ENCODE measurements around the gene ARHGEF9. TPM values are rescaled to one million over a fixed set of nuclear protein-coding genes. Genes with fewer than 3 reads are reported as not detected.
"Not testable (repeated sequence)": the region's sequence is repeated elsewhere in the genome, so short reads cannot be mapped to it uniquely, and the experiment has no call there.

Gene ARHGEF9
- 10 to 100 TPM; 16.7 to 18.3 TPM for total RNA-seq
- polyA plus RNA-seq: 7.1 TPM

- Mint-ChIP-seq H3K4me3 (peak within 1 kb of the TSS; percentile 38 to 67 (median 57)), H3K27me3 (peaks cover 4 to 10% of the 10 kb centered on the region in 2 donors), H3K9me3 (no peaks in the 10 kb centered on the region), H3K27ac (peak within 1 kb of the TSS in 1 of 8 donors; percentile 85), H3K36me3 (no peaks in the 10 kb centered on the region), H3K4me1 (peaks cover 0 to 10% (median 0%) of the 10 kb centered on the region in 3 donors)
- no peaks in the 10 kb centered on the region for H3K36me3 ChIP-seq (ENCODE audit: insufficient read depth, low read length)
- no peak within 1 kb of the TSS for H3K27ac ChIP-seq (ENCODE audit: low read depth, low read length)
- no peaks in the 10 kb centered on the region for H3K27me3 ChIP-seq (ENCODE audit: insufficient read depth, low read length, poor library complexity, severe bottlenecking)
- no peak within 1 kb of the TSS for H3K4me3 ChIP-seq (ENCODE audit: low read length)
- DNase-seq: no peak
- POLR2A ChIA-PET: interaction anchor here (0.6 kb wide), 1 partner anchor 1192 kb away, joined by 3 read pairs; no protein-coding TSS in a partner anchor
- H3K4me1 ChIP-seq (ENCODE audit: insufficient read depth, low read length): no peaks in the 10 kb centered on the region
- CTCF ChIA-PET: no interaction called here
- H3K9me3 ChIP-seq (ENCODE audit: low read length): no peaks in the 10 kb centered on the region
Measured at GRCh38 chrX:63784902-63785707, at the start of gene ARHGEF9. ARHGEF9 (minus strand) TSS chrX:63785214; CDS start chrX:63785145, 69 bp downstream.

GRCh38 chrX:63825446-63825845 lies 40.4 kb upstream of the ARHGEF9 start:
- POLR2A ChIA-PET; H3K36me3 Mint-ChIP-seq; DNase-seq; H3K27me3 ChIP-seq (ENCODE audit: insufficient read depth, low read length, poor library complexity, severe bottlenecking); H3K4me1 Mint-ChIP-seq; H3K27me3 Mint-ChIP-seq; H3K36me3 ChIP-seq (ENCODE audit: insufficient read depth, low read length); H3K27ac ChIP-seq (ENCODE audit: low read depth, low read length); H3K4me3 Mint-ChIP-seq; H3K9me3 ChIP-seq (ENCODE audit: low read length); H3K4me1 ChIP-seq (ENCODE audit: insufficient read depth, low read length); H3K4me3 ChIP-seq (ENCODE audit: low read length); CTCF ChIA-PET; H3K27ac Mint-ChIP-seq: not testable (repeated sequence)
- peaks cover 0 to 16% (median 8%) of the 10 kb centered on the region in 5 donors for H3K9me3 Mint-ChIP-seq

- CTCF ChIA-PET: no interaction called here
- no peaks in the 10 kb centered on the region for H3K4me1 Mint-ChIP-seq
- no peaks in the 10 kb centered on the region for H3K27me3 ChIP-seq (ENCODE audit: insufficient read depth, low read length, poor library complexity, severe bottlenecking)
- POLR2A ChIA-PET: no interaction called here
- peaks cover 0 to 4% (median 0%) of the 10 kb centered on the region in 5 donors for H3K9me3 Mint-ChIP-seq
- no peaks in the 10 kb centered on the region for H3K36me3 ChIP-seq (ENCODE audit: insufficient read depth, low read length)
- H3K27me3 Mint-ChIP-seq: no peaks in the 10 kb centered on the region
- H3K4me3 Mint-ChIP-seq: no peak overlapping the region
- no peak overlapping the region for H3K27ac Mint-ChIP-seq
- no peaks in the 10 kb centered on the region for H3K9me3 ChIP-seq (ENCODE audit: low read length)
- no peak overlapping the region for H3K27ac ChIP-seq (ENCODE audit: low read depth, low read length)
- no peak for DNase-seq
- H3K36me3 Mint-ChIP-seq: no peaks in the 10 kb centered on the region
- no peak overlapping the region for H3K4me3 ChIP-seq (ENCODE audit: low read length)
- H3K4me1 ChIP-seq (ENCODE audit: insufficient read depth, low read length): no peaks in the 10 kb centered on the region
Measured at GRCh38 chrX:63818156-63818555, 33.1 kb upstream of the ARHGEF9 start.

- H3K27ac ChIP-seq (ENCODE audit: low read depth, low read length): no peak overlapping the region
Measured at GRCh38 chrX:63817696-63818095, 32.7 kb upstream of the ARHGEF9 start.

GRCh38 chrX:63812823-63813222 lies 27.8 kb upstream of the ARHGEF9 start:
- H3K4me3 ChIP-seq (ENCODE audit: low read length): no peak overlapping the region
- POLR2A ChIA-PET: no interaction called here
- no peaks in the 10 kb centered on the region for H3K27me3 Mint-ChIP-seq
- H3K4me1 Mint-ChIP-seq: no peaks in the 10 kb centered on the region
- no peaks in the 10 kb centered on the region for H3K9me3 Mint-ChIP-seq
- no peaks in the 10 kb centered on the region for H3K27me3 ChIP-seq (ENCODE audit: insufficient read depth, low read length, poor library complexity, severe bottlenecking)
- H3K36me3 ChIP-seq (ENCODE audit: insufficient read depth, low read length): no peaks in the 10 kb centered on the region
- H3K27ac ChIP-seq (ENCODE audit: low read depth, low read length): no peak overlapping the region
- CTCF ChIA-PET: no interaction called here
- H3K36me3 Mint-ChIP-seq: no peaks in the 10 kb centered on the region
- no peak overlapping the region for H3K4me3 Mint-ChIP-seq
- DNase-seq: no peak
- H3K27ac Mint-ChIP-seq: no peak overlapping the region
- no peaks in the 10 kb centered on the region for H3K4me1 ChIP-seq (ENCODE audit: insufficient read depth, low read length)
- no peaks in the 10 kb centered on the region for H3K9me3 ChIP-seq (ENCODE audit: low read length)

More at GRCh38 chrX:63817696-63818095, 32.7 kb upstream of the ARHGEF9 start:
- Mint-ChIP-seq H3K27ac (no peak overlapping the region), H3K27me3 (no peaks in the 10 kb centered on the region), H3K9me3 (peaks cover 0 to 4% (median 0%) of the 10 kb centered on the region in 5 donors), H3K36me3 (no peaks in the 10 kb centered on the region), H3K4me3 (no peak overlapping the region), H3K4me1 (no peaks in the 10 kb centered on the region)
- no peak for DNase-seq
- Histone ChIP-seq H3K36me3 (ENCODE audit: insufficient read depth, low read length) (no peaks in the 10 kb centered on the region), H3K9me3 (ENCODE audit: low read length) (no peaks in the 10 kb centered on the region), H3K4me3 (ENCODE audit: low read length) (no peak overlapping the region), H3K27me3 (ENCODE audit: insufficient read depth, low read length, poor library complexity, severe bottlenecking) (no peaks in the 10 kb centered on the region), H3K4me1 (ENCODE audit: insufficient read depth, low read length) (no peaks in the 10 kb centered on the region)
- ChIA-PET CTCF (no interaction called here), POLR2A (no interaction called here)

GRCh38 chrX:63810746-63811145 lies 25.7 kb upstream of the ARHGEF9 start:
- Histone ChIP-seq H3K27me3 (ENCODE audit: insufficient read depth, low read length, poor library complexity, severe bottlenecking) (no peaks in the 10 kb centered on the region), H3K9me3 (ENCODE audit: low read length) (no peaks in the 10 kb centered on the region), H3K27ac (ENCODE audit: low read depth, low read length) (no peak overlapping the region), H3K36me3 (ENCODE audit: insufficient read depth, low read length) (no peaks in the 10 kb centered on the region), H3K4me3 (ENCODE audit: low read length) (no peak overlapping the region), H3K4me1 (ENCODE audit: insufficient read depth, low read length) (no peaks in the 10 kb centered on the region)
- Mint-ChIP-seq H3K4me3 (no peak overlapping the region), H3K36me3 (no peaks in the 10 kb centered on the region), H3K27me3 (no peaks in the 10 kb centered on the region), H3K9me3 (no peaks in the 10 kb centered on the region), H3K27ac (peak overlapping the region in 1 of 8 donors; percentile 21), H3K4me1 (no peaks in the 10 kb centered on the region)
- POLR2A ChIA-PET: no interaction called here
- no peak for DNase-seq
- CTCF ChIA-PET: no interaction called here

- Histone ChIP-seq H3K27me3 (ENCODE audit: insufficient read depth, low read length, poor library complexity, severe bottlenecking) (no peaks in the 10 kb centered on the region), H3K9me3 (ENCODE audit: low read length) (no peaks in the 10 kb centered on the region), H3K36me3 (ENCODE audit: insufficient read depth, low read length) (no peaks in the 10 kb centered on the region), H3K4me3 (ENCODE audit: low read length) (no peak overlapping the region), H3K4me1 (ENCODE audit: insufficient read depth, low read length) (no peaks in the 10 kb centered on the region), H3K27ac (ENCODE audit: low read depth, low read length) (no peak overlapping the region)
- Mint-ChIP-seq H3K4me3 (no peak overlapping the region), H3K27ac (no peak overlapping the region), H3K9me3 (no peaks in the 10 kb centered on the region), H3K36me3 (no peaks in the 10 kb centered on the region), H3K27me3 (peaks cover 0 to 2% of the 10 kb centered on the region in 2 donors), H3K4me1 (no peaks in the 10 kb centered on the region)
- ChIA-PET POLR2A (no interaction called here), CTCF (no interaction called here)
- DNase-seq: no peak
Measured at GRCh38 chrX:63809173-63809572, 24.2 kb upstream of the ARHGEF9 start.

- H3K4me3 Mint-ChIP-seq; DNase-seq; H3K27ac Mint-ChIP-seq; H3K27ac ChIP-seq (ENCODE audit: low read depth, low read length); CTCF ChIA-PET; POLR2A ChIA-PET; H3K36me3 Mint-ChIP-seq; H3K9me3 Mint-ChIP-seq; H3K27me3 ChIP-seq (ENCODE audit: insufficient read depth, low read length, poor library complexity, severe bottlenecking); H3K4me3 ChIP-seq (ENCODE audit: low read length); H3K4me1 ChIP-seq (ENCODE audit: insufficient read depth, low read length); H3K4me1 Mint-ChIP-seq; H3K36me3 ChIP-seq (ENCODE audit: insufficient read depth, low read length); H3K9me3 ChIP-seq (ENCODE audit: low read length): not testable (repeated sequence)
- H3K27me3 Mint-ChIP-seq: peaks cover 13 to 23% of the 10 kb centered on the region in 2 donors
Measured at GRCh38 chrX:63795406-63795805, 10.4 kb upstream of the ARHGEF9 start.

Data from CD8-positive, alpha-beta memory T cell (primary cell).